IMR-90 (cell line): ENCODE data around the gene PPWD1. TPM values are rescaled to one million over a fixed set of nuclear protein-coding genes. Genes with fewer than 3 reads are reported as not detected.

Source experiments
- ATAC-seq: fragments of 200-7000 bp; cut with Tn5 transposase; 2 replicates; pipeline ENCODE4 v1.9.1; 2020; ENCODE audit warnings: low read depth, mild to moderate bottlenecking, moderate library complexity
- BruUV-seq: library from RNA; stranded (reverse); fragments of 400-500 nt; replicated peaks from 2 replicates; lab custom pipeline; 2021; lab: Mats Ljungman, UMichigan
- CTCF ChIA-PET: fragments of 300-600 bp; formaldehyde crosslinking; extraction: SDS; loops from one replicate; lab custom pipeline; 2021; ENCODE audit warnings: antibody characterized with exemption; lab: Yijun Ruan, JAX
- POLR2A ChIA-PET: fragments of 300-600 bp; sonication (Branson Sonifier 250); formaldehyde crosslinking; loops from one replicate; lab custom pipeline; 2022; ENCODE audit warnings: antibody characterized with exemption; ENCODE audit not compliant: unreplicated experiment; lab: Charles Lee
- DNase-seq: peaks from one replicate; pipeline ENCODE4 v3.0.0; 2013
- H2AFZ ChIP-seq: replicated peaks from 2 replicates; pipeline ENCODE3; 2013; ENCODE audit warnings: low read length, mild to moderate bottlenecking; ENCODE audit not compliant: poor library complexity
- H2AK5ac ChIP-seq: 2 replicates; pipeline ENCODE4 v1.6.1; 2013; ENCODE audit warnings: low read depth, low read length, inconsistent platforms
- H2AK9ac ChIP-seq: replicated peaks from 2 replicates; pipeline ENCODE3; 2013; ENCODE audit warnings: mild to moderate bottlenecking, low read depth, low read length, moderate library complexity; ENCODE audit not compliant: poor library complexity
- H2BK120ac ChIP-seq: 2 replicates; pipeline ENCODE4 v1.6.1; 2013; ENCODE audit warnings: low read depth, low read length, inconsistent platforms
- H2BK15ac ChIP-seq: 3 replicates; pipeline ENCODE4 v1.6.1; 2013; ENCODE audit warnings: low read depth, low read length, inconsistent platforms
- H2BK20ac ChIP-seq: 2 replicates; pipeline ENCODE4 v1.6.1; 2013; ENCODE audit warnings: low read depth, mild to moderate bottlenecking, inconsistent platforms, low read length, moderate library complexity
- H2BK5ac ChIP-seq: 2 replicates; pipeline ENCODE4 v1.6.1; 2013; ENCODE audit warnings: mild to moderate bottlenecking, low read depth, low read length, inconsistent platforms; ENCODE audit not compliant: poor library complexity, severe bottlenecking
- H3K14ac ChIP-seq: replicated peaks from 2 replicates; pipeline ENCODE4 v1.6.1; 2013; ENCODE audit warnings: low read depth, low read length, inconsistent platforms
- H3K18ac ChIP-seq: 2 replicates; pipeline ENCODE4 v1.6.1; 2013; ENCODE audit warnings: low read depth, low read length, control low read depth
- H3K23ac ChIP-seq: 2 replicates; pipeline ENCODE4 v1.6.1; 2013; ENCODE audit warnings: low read depth, low read length, inconsistent platforms
- H3K27ac ChIP-seq: 2 replicates; pipeline ENCODE4 v1.5.1; 2013; ENCODE audit warnings: mild to moderate bottlenecking, control low read depth, low read length; ENCODE audit not compliant: insufficient read depth
- H3K27me3 ChIP-seq: 2 replicates; pipeline ENCODE4 v1.6.1; 2013; ENCODE audit warnings: low read length; ENCODE audit not compliant: control insufficient read depth, insufficient read depth
- H3K36me3 ChIP-seq: 2 replicates; pipeline ENCODE4 v1.6.1; 2013; ENCODE audit warnings: low read length, mixed read lengths; ENCODE audit not compliant: control insufficient read depth, insufficient read depth
- H3K4ac ChIP-seq: 2 replicates; pipeline ENCODE4 v1.6.1; 2013; ENCODE audit warnings: low read depth, low read length, inconsistent platforms
- H3K4me1 ChIP-seq: 2 replicates; pipeline ENCODE4 v1.6.1; 2013; ENCODE audit warnings: low read length, mixed read lengths; ENCODE audit not compliant: control insufficient read depth, insufficient read depth
- H3K4me2 ChIP-seq: 2 replicates; pipeline ENCODE4 v1.6.1; 2013; ENCODE audit warnings: low read depth, mild to moderate bottlenecking, control low read depth, low read length, moderate library complexity
- H3K4me3 ChIP-seq: 2 replicates; pipeline ENCODE4 v1.5.1; 2013; ENCODE audit warnings: low read depth, mild to moderate bottlenecking, control low read depth, low read length, moderate library complexity; ENCODE audit not compliant: insufficient read depth
- H3K56ac ChIP-seq: 2 replicates; pipeline ENCODE4 v1.6.1; 2013; ENCODE audit warnings: low read length, inconsistent platforms; ENCODE audit not compliant: insufficient read depth; ENCODE audit errors: extremely low read depth
- H3K79me1 ChIP-seq, 2 experiments: 2 replicates each; pipeline ENCODE4 v1.6.1; 2013; ENCODE audit warnings: low read length in 2 of 2, inconsistent platforms in 1 of 2, low read depth in 1 of 2
- H3K9ac ChIP-seq: 2 replicates; pipeline ENCODE4 v1.6.1; 2013; ENCODE audit warnings: low read depth, low read length, control low read depth
- H3K9me1 ChIP-seq: 2 replicates; pipeline ENCODE4 v1.6.1; 2013; ENCODE audit warnings: low read length, inconsistent platforms; ENCODE audit not compliant: insufficient read depth
- H3K9me3 ChIP-seq: 2 replicates; pipeline ENCODE4 v1.6.1; 2013; ENCODE audit warnings: low read length; ENCODE audit not compliant: control insufficient read depth, insufficient read depth
- H4K20me1 ChIP-seq: 2 replicates; pipeline ENCODE4 v1.6.1; 2013; ENCODE audit warnings: low read length, inconsistent platforms; ENCODE audit not compliant: insufficient read depth
- H4K5ac ChIP-seq: 2 replicates; pipeline ENCODE4 v1.6.1; 2013; ENCODE audit warnings: mild to moderate bottlenecking, low read depth, low read length, control low read depth
- H4K8ac ChIP-seq, 2 experiments: 2 replicates each; pipeline ENCODE4 v1.6.1; 2013; ENCODE audit warnings: low read depth in 2 of 2, low read length in 2 of 2, control low read depth in 1 of 2, inconsistent platforms in 1 of 2
- H4K91ac ChIP-seq: 2 replicates; pipeline ENCODE4 v1.6.1; 2013; ENCODE audit warnings: low read depth, low read length, inconsistent platforms; ENCODE audit not compliant: insufficient read depth
- CEBPB ChIP-seq: IDR thresholded peaks from 2 replicates; pipeline ENCODE4 v1.6.1; 2012; ENCODE audit warnings: low read depth, low read length, improper control_type of control experiment
- CHD1 ChIP-seq: IDR thresholded peaks from 2 replicates; pipeline ENCODE4 v1.6.1; 2012; ENCODE audit warnings: low read depth, low read length, improper control_type of control experiment
- FOS ChIP-seq: fragments of 150-350 bp; IDR thresholded peaks from 2 replicates; pipeline ENCODE4 v1.6.1; 2016; ENCODE audit warnings: low read depth, low read length
- MAFK ChIP-seq: IDR thresholded peaks from 2 replicates; pipeline ENCODE4 v1.6.1; 2012; ENCODE audit warnings: low read depth, low read length, improper control_type of control experiment
- NFE2L2 ChIP-seq: fragments of 150-350 bp; IDR thresholded peaks from 2 replicates; pipeline ENCODE4 v1.6.1; 2016; ENCODE audit warnings: low read depth, mild to moderate bottlenecking, low read length
- RFX5 ChIP-seq: IDR thresholded peaks from 2 replicates; pipeline ENCODE4 v1.8.0; 2012; ENCODE audit warnings: low read depth, mild to moderate bottlenecking, low read length, moderate library complexity
- SMC3 ChIP-seq: fragments of 150-350 bp; IDR thresholded peaks from 2 replicates; pipeline ENCODE4 v1.6.1; 2016; ENCODE audit warnings: low read depth, mild to moderate bottlenecking, antibody characterized with exemption, low read length, moderate library complexity
- WGBS, 2 experiments: methylation state at CpG; one replicate each; pipeline versions ENCODE4 v1.1.5 to v1.1.7; 2013; ENCODE audit warnings: missing lambda C conversion rate in 2 of 2; ENCODE audit not compliant: insufficient read length in 1 of 2; ENCODE audit errors: extremely low coverage in 2 of 2; 5-methylcytosine and 5-hydroxymethylcytosine counted together
- dilution Hi-C: fragments of 300-500 bp; cut with HindIII; formaldehyde crosslinking; loops from one replicate; pipeline ENCODE4 v1.14.3; 2018; ENCODE audit warnings: low sequenced_read_pairs; ENCODE audit not compliant: unreplicated experiment
- in situ Hi-C: fragments of 300-500 bp; cut with MboI; formaldehyde crosslinking; loops from 3 replicates; pipeline ENCODE4 v1.14.3; 2019; ENCODE audit warnings: low sequenced_read_pairs, inconsistent platforms, mixed read lengths
- intact Hi-C: fragments of 100-400 bp; cut with micrococcal nuclease; formaldehyde crosslinking; loops from 2 replicates; pipeline ENCODE4 v1.10.0; 2022
- polyA plus RNA-seq, 3 experiments: library from polyadenylated mRNA; depleted of rRNA; stranded (reverse); fragments of >200 nt; gene quantifications; 2 replicates each; pipeline ENCODE4 v1.2.3, GENCODE V29; 2012; ENCODE audit warnings: low replicate concordance in 1 of 3
- total RNA-seq: library from RNA; depleted of rRNA; stranded (reverse); fragments of >200 nt; gene quantifications from 2 replicates; pipeline ENCODE4 v1.2.3, GENCODE V29; 2012
- TF ChIP-seq, protein P1 (sequence below): conservative IDR thresholded peaks from 2 replicates; pipeline ENCODE4 v1.5.1; 2012; ENCODE audit warnings: mild to moderate bottlenecking, low read depth, low read length, improper control_type of control experiment
- TF ChIP-seq, protein P2 (sequence below): fragments of 150-350 bp; IDR thresholded peaks from 2 replicates; pipeline ENCODE4 v1.6.1; 2016; ENCODE audit warnings: low read depth, mild to moderate bottlenecking, low read length, moderate library complexity, borderline replicate concordance
- TF ChIP-seq, protein P3 (sequence below): fragments of 150-350 bp; IDR thresholded peaks from 2 replicates; pipeline ENCODE4 v1.6.1; 2017; ENCODE audit warnings: mild to moderate bottlenecking, antibody characterized with exemption, low read length, low read depth

PPWD1 gene
- total and polyA plus RNA-seq, 2 of the 4 experiments (the other 2 are of a cell fraction), result 12.5 to 17.9 TPM

DNA sequence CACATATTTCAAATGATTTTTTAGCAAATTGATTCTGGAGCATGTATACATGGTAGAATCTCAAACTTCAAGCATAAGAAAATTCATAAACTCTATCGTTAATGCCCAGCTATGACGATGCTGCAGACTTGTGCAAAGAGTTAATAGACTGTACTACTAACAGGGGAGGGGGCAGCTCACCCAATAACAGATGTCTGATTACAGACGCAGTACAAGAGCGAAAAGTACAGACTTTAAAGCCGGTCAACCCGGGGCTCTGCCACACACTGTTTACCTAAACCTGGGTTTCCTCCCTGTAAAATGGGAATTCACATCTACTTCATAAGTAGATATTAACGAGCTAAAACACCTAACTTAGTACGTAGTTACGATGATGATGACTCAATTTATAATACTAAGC is 60.4 kb downstream of the PPWD1 start:
- CTCF ChIA-PET, result no interaction called here
- H2BK15ac ChIP-seq, result no peak overlapping the region
- peak overlapping the region; percentile 94; the same call in 1 of the 2 replicates for H3K23ac ChIP-seq
- H3K9me3 ChIP-seq, result no peaks in the 10 kb centered on the region
- H3K9me1 ChIP-seq, result peaks cover 3% of the 10 kb centered on the region; the same call in 1 of the 2 replicates
- no CpG with 5 or more reads among the region's 9 CpGs for WGBS, 2 experiments
- POLR2A ChIA-PET, result interaction anchor here (0.5 kb wide), 2 partner anchors 56 to 60 kb away, joined by 3 read pairs; no protein-coding TSS in a partner anchor
- H3K14ac ChIP-seq, result peak overlapping the region; percentile 93; the same call in 1 of the 2 replicates
- no peaks in the 10 kb centered on the region for H3K27me3 ChIP-seq
- peak overlapping the region; percentile 66; the same call in 1 of the 2 replicates for H4K91ac ChIP-seq
- H3K56ac ChIP-seq, result peak overlapping the region; percentile 74; the same call in 1 of the 2 replicates
- no peaks in the 10 kb centered on the region for H3K36me3 ChIP-seq
- in situ Hi-C loops (no loop called here), intact Hi-C loops (loop anchor here (10.0 kb wide), 1 partner anchor 521 kb away; the partner anchor contains the start of gene SREK1), dilution Hi-C loops (no loop called here)
- H4K20me1 ChIP-seq, result 0 out of 2 replicates have a peak, but pooled peaks cover 7% of the 10 kb centered on the region
- peak overlapping the region; percentile 34 for H2AK9ac ChIP-seq
- peak overlapping the region; percentile 47 for H2AK5ac ChIP-seq
- BruUV-seq, result no TSS peak
- H3K79me1 ChIP-seq, result peaks cover 8 to 48% of the 10 kb centered on the region in 2 experiments
- H3K4ac ChIP-seq, result peak overlapping the region; percentile 79; the same call in 1 of the 2 replicates
- H2BK5ac ChIP-seq, result peak overlapping the region; percentile 69
- H3K4me1 ChIP-seq, result no peaks in the 10 kb centered on the region
- H2BK120ac ChIP-seq, result no peak overlapping the region
- peak overlapping the region; percentile 74; the same call in 1 of the 2 replicates for H3K27ac ChIP-seq
- H2AFZ ChIP-seq, result no peak overlapping the region
- peak overlapping the region; percentile 98 for H3K4me2 ChIP-seq
- no peak for DNase-seq
- peak overlapping the region; percentile 47; the same call in 1 of the 2 replicates for H4K5ac ChIP-seq
- peak overlapping the region; percentile 95 for H3K9ac ChIP-seq
- no peak overlapping the region for H3K18ac ChIP-seq
- H3K4me3 ChIP-seq, result peak overlapping the region; percentile 77
- TF ChIP-seq, protein P1, sequence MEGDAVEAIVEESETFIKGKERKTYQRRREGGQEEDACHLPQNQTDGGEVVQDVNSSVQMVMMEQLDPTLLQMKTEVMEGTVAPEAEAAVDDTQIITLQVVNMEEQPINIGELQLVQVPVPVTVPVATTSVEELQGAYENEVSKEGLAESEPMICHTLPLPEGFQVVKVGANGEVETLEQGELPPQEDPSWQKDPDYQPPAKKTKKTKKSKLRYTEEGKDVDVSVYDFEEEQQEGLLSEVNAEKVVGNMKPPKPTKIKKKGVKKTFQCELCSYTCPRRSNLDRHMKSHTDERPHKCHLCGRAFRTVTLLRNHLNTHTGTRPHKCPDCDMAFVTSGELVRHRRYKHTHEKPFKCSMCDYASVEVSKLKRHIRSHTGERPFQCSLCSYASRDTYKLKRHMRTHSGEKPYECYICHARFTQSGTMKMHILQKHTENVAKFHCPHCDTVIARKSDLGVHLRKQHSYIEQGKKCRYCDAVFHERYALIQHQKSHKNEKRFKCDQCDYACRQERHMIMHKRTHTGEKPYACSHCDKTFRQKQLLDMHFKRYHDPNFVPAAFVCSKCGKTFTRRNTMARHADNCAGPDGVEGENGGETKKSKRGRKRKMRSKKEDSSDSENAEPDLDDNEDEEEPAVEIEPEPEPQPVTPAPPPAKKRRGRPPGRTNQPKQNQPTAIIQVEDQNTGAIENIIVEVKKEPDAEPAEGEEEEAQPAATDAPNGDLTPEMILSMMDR, result no peak
- TF ChIP-seq FOS (no peak), CHD1 (no peak), RFX5 (no peak), CEBPB (no peak), MAFK (no peak), NFE2L2 (no peak), SMC3 (no peak)
- TF ChIP-seq, protein P2, sequence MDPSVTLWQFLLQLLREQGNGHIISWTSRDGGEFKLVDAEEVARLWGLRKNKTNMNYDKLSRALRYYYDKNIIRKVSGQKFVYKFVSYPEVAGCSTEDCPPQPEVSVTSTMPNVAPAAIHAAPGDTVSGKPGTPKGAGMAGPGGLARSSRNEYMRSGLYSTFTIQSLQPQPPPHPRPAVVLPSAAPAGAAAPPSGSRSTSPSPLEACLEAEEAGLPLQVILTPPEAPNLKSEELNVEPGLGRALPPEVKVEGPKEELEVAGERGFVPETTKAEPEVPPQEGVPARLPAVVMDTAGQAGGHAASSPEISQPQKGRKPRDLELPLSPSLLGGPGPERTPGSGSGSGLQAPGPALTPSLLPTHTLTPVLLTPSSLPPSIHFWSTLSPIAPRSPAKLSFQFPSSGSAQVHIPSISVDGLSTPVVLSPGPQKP, result no peak
- TF ChIP-seq, protein P3, sequence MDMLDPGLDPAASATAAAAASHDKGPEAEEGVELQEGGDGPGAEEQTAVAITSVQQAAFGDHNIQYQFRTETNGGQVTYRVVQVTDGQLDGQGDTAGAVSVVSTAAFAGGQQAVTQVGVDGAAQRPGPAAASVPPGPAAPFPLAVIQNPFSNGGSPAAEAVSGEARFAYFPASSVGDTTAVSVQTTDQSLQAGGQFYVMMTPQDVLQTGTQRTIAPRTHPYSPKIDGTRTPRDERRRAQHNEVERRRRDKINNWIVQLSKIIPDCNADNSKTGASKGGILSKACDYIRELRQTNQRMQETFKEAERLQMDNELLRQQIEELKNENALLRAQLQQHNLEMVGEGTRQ, result no peak
- H4K8ac ChIP-seq, result peak overlapping the region; percentile 88 to 93
- ATAC-seq, result no peak
- no peak overlapping the region for H2BK20ac ChIP-seq
